GM23338 (cell line): ENCODE results near the gene OR5AP2. TPM values are rescaled to one million over a fixed set of nuclear protein-coding genes. Genes with fewer than 3 reads are reported as not detected.

Experiments
- ATAC-seq: fragments of 200-7000 bp; cut with Tn5 transposase; 3 replicates; pipeline ENCODE4 v1.9.1; 2020
- DNase-seq: peaks from one replicate; pipeline ENCODE4 v3.0.0-alpha.2; 2015; ENCODE audit warnings: low spot score
- H2AFZ ChIP-seq: fragments of 200-600 bp; sonication (generic); 2 replicates; pipeline ENCODE4 v1.8.0; 2016; ENCODE audit warnings: antibody characterized with exemption, mild to moderate bottlenecking, moderate library complexity
- H3F3A ChIP-seq: fragments of 200-600 bp; sonication (generic); replicated peaks from 2 replicates; pipeline ENCODE4 v1.8.0; 2017; ENCODE audit warnings: antibody characterized with exemption, mixed run types, low read depth
- H3K27ac ChIP-seq: fragments of 200-600 bp; sonication (generic); 2 replicates; pipeline ENCODE4 v1.6.1; 2016; ENCODE audit warnings: low read depth
- H3K27me3 ChIP-seq: fragments of 200-600 bp; sonication (generic); 2 replicates; pipeline ENCODE4 v1.8.0; 2016; ENCODE audit warnings: mild to moderate bottlenecking, mixed run types, moderate library complexity; ENCODE audit not compliant: insufficient read depth
- H3K36me3 ChIP-seq: fragments of 200-600 bp; sonication (generic); 2 replicates; pipeline ENCODE4 v1.8.0; 2016; ENCODE audit warnings: mild to moderate bottlenecking; ENCODE audit not compliant: insufficient read depth
- H3K4me1 ChIP-seq: fragments of 200-600 bp; sonication (generic); 2 replicates; pipeline ENCODE4 v1.8.0; 2016; ENCODE audit warnings: mild to moderate bottlenecking, moderate library complexity; ENCODE audit not compliant: insufficient read depth
- H3K4me2 ChIP-seq: fragments of 200-600 bp; sonication (generic); 2 replicates; pipeline ENCODE4 v1.7.1; 2017; ENCODE audit warnings: mixed run types
- H3K4me3 ChIP-seq: fragments of 200-600 bp; sonication (generic); 2 replicates; pipeline ENCODE4 v1.6.1; 2016; ENCODE audit warnings: mixed run types
- H3K79me2 ChIP-seq: fragments of 200-600 bp; sonication (generic); replicated peaks from 2 replicates; pipeline ENCODE4 v1.8.0; 2017; ENCODE audit warnings: mild to moderate bottlenecking; ENCODE audit not compliant: insufficient read depth
- H3K9me2 ChIP-seq: fragments of 200-600 bp; sonication (generic); 2 replicates; pipeline ENCODE4 v1.8.0; 2017; ENCODE audit not compliant: insufficient read depth
- H4K20me1 ChIP-seq: fragments of 200-600 bp; sonication (generic); replicated peaks from 2 replicates; pipeline ENCODE4 v1.8.0; 2017; ENCODE audit warnings: mild to moderate bottlenecking; ENCODE audit not compliant: insufficient read depth
- H3K27ac Mint-ChIP-seq: 2 replicates; pipeline ENCODE4 v1.8.0; 2020; ENCODE audit warnings: inconsistent platforms, mild to moderate bottlenecking, moderate library complexity, mixed read lengths
- H3K27me3 Mint-ChIP-seq: 3 replicates; pipeline ENCODE4 v1.8.0; 2022; ENCODE audit warnings: low read depth, mild to moderate bottlenecking, moderate library complexity, mixed read lengths, inconsistent platforms; ENCODE audit not compliant: insufficient read depth, poor library complexity
- H3K36me3 Mint-ChIP-seq: 3 replicates; pipeline ENCODE4 v1.8.0; 2021; ENCODE audit warnings: low read depth, mild to moderate bottlenecking, inconsistent platforms, moderate library complexity, mixed read lengths
- H3K4me1 Mint-ChIP-seq: 3 replicates; pipeline ENCODE4 v1.8.0; 2020; ENCODE audit warnings: mild to moderate bottlenecking, inconsistent platforms, mixed read lengths
- H3K4me3 Mint-ChIP-seq: 3 replicates; pipeline ENCODE4 v1.8.0; 2021; ENCODE audit warnings: moderate library complexity, mild to moderate bottlenecking, inconsistent platforms, mixed read lengths
- H3K9me3 Mint-ChIP-seq: 3 replicates; pipeline ENCODE4 v1.8.0; 2020; ENCODE audit warnings: moderate library complexity, mild to moderate bottlenecking, inconsistent platforms, mixed read lengths
- CREB1 ChIP-seq: fragments of 250-450 bp; sonication (Bioruptor Pico); IDR thresholded peaks from 2 replicates; pipeline ENCODE4 v1.5.0; 2020; ENCODE audit warnings: low read depth, mild to moderate bottlenecking, moderate library complexity
- EZH2 ChIP-seq: fragments of 200-600 bp; sonication (generic); IDR thresholded peaks from one replicate; pipeline ENCODE4 v1.8.0; 2017; ENCODE audit warnings: antibody characterized with exemption, mild to moderate bottlenecking, low read depth; ENCODE audit not compliant: unreplicated experiment
- NANOG ChIP-seq: IDR thresholded peaks from 2 replicates; pipeline ENCODE4 v1.6.1; 2016; ENCODE audit warnings: antibody characterized with exemption, borderline replicate concordance
- POLR2AphosphoS5 ChIP-seq: IDR thresholded peaks from 2 replicates; pipeline ENCODE4 v1.6.1; 2016; ENCODE audit warnings: antibody characterized with exemption, low read depth
- STAT1 ChIP-seq: IDR thresholded peaks from one replicate; pipeline ENCODE4 v1.6.1; 2016; ENCODE audit warnings: antibody characterized with exemption; ENCODE audit not compliant: unreplicated experiment
- ZNF114 ChIP-seq: fragments of 250-450 bp; sonication (Bioruptor Pico); IDR thresholded peaks from 2 replicates; pipeline ENCODE4 v1.5.0; 2020; ENCODE audit warnings: mild to moderate bottlenecking, moderate library complexity
- ZNF331 ChIP-seq: fragments of 250-450 bp; sonication (Bioruptor Pico); IDR thresholded peaks from 2 replicates; pipeline ENCODE4 v1.5.0; 2020; ENCODE audit warnings: low read depth, mild to moderate bottlenecking, moderate library complexity
- ZNF462 ChIP-seq: fragments of 250-450 bp; sonication (Bioruptor Pico); IDR thresholded peaks from 2 replicates; pipeline ENCODE4 v1.5.0; 2020; ENCODE audit warnings: mild to moderate bottlenecking, moderate library complexity
- long read RNA-seq: library from polyadenylated mRNA; unstranded; transcript quantifications from one replicate; pipeline ENCODE4 v2.0.0, GENCODE V29; 2020; ENCODE audit not compliant: unreplicated experiment
- polyA plus RNA-seq: library from polyadenylated mRNA; unstranded; fragments of >200 nt; fragmentation: Nextera tagmentation; extraction: Ambion mirVana; gene quantifications from 2 replicates; pipeline ENCODE4 v1.2.1, GENCODE V29; 2016
- total RNA-seq: library from RNA; depleted of rRNA; stranded (reverse); fragments of >200 nt; shearing (Covaris generic); gene quantifications from 2 replicates; pipeline ENCODE4 v1.2.3, GENCODE V29; 2014; rRNA removed
- TF ChIP-seq, protein P1 (sequence below): IDR thresholded peaks from one replicate; pipeline ENCODE4 v1.6.1; 2018; ENCODE audit warnings: antibody characterized with exemption; ENCODE audit not compliant: unreplicated experiment
- TF ChIP-seq, protein P2 (sequence below), 2 experiments: fragments of 200-600 bp in 1 of 2; sonication (generic) in 1 of 2; conservative IDR thresholded peaks; 2 replicates each; pipeline versions ENCODE4 v1.5.1 to v1.6.1; 2016 to 2017; ENCODE audit warnings: antibody characterized with exemption in 2 of 2, low read depth in 2 of 2, mild to moderate bottlenecking in 2 of 2, moderate library complexity in 1 of 2
- TF ChIP-seq, protein P3 (sequence below): IDR thresholded peaks from 2 replicates; pipeline ENCODE4 v1.6.1; 2016; ENCODE audit warnings: antibody characterized with exemption

OR5AP2 gene
- not detected in 2 replicates for total RNA-seq
- polyA plus RNA-seq: not detected in 2 replicates
- long read RNA-seq: 0 reads

- Histone ChIP-seq H3K4me2 (no peak within 1 kb of the TSS), H3K79me2 (no peaks in the 10 kb centered on the region), H2AFZ (no peak within 1 kb of the TSS), H3K27ac (no peak within 1 kb of the TSS), H3K27me3 (no peaks in the 10 kb centered on the region), H3K36me3 (no peaks in the 10 kb centered on the region), H3F3A (no peaks in the 10 kb centered on the region), H3K4me3 (no peak within 1 kb of the TSS), H3K4me1 (no peaks in the 10 kb centered on the region), H4K20me1 (no peaks in the 10 kb centered on the region), H3K9me2 (peaks cover 11% of the 10 kb centered on the region; the same call in 1 of the 2 replicates)
- Mint-ChIP-seq H3K9me3 (peaks cover 6% of the 10 kb centered on the region; the same call in 2 of the 3 replicates), H3K4me3 (no peak within 1 kb of the TSS), H3K27me3 (no peaks in the 10 kb centered on the region), H3K27ac (no peak within 1 kb of the TSS), H3K4me1 (no peaks in the 10 kb centered on the region), H3K36me3 (no peaks in the 10 kb centered on the region)
- no peak for ATAC-seq
- TF ChIP-seq, protein P1, sequence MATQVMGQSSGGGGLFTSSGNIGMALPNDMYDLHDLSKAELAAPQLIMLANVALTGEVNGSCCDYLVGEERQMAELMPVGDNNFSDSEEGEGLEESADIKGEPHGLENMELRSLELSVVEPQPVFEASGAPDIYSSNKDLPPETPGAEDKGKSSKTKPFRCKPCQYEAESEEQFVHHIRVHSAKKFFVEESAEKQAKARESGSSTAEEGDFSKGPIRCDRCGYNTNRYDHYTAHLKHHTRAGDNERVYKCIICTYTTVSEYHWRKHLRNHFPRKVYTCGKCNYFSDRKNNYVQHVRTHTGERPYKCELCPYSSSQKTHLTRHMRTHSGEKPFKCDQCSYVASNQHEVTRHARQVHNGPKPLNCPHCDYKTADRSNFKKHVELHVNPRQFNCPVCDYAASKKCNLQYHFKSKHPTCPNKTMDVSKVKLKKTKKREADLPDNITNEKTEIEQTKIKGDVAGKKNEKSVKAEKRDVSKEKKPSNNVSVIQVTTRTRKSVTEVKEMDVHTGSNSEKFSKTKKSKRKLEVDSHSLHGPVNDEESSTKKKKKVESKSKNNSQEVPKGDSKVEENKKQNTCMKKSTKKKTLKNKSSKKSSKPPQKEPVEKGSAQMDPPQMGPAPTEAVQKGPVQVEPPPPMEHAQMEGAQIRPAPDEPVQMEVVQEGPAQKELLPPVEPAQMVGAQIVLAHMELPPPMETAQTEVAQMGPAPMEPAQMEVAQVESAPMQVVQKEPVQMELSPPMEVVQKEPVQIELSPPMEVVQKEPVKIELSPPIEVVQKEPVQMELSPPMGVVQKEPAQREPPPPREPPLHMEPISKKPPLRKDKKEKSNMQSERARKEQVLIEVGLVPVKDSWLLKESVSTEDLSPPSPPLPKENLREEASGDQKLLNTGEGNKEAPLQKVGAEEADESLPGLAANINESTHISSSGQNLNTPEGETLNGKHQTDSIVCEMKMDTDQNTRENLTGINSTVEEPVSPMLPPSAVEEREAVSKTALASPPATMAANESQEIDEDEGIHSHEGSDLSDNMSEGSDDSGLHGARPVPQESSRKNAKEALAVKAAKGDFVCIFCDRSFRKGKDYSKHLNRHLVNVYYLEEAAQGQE: no peak
- TF ChIP-seq POLR2AphosphoS5: no peak
- no peak for TF ChIP-seq ZNF462 (CRISPR knock-in tag)
- no peak for TF ChIP-seq CREB1 (CRISPR knock-in tag)
- TF ChIP-seq EZH2: no peak
- TF ChIP-seq, protein P2, sequence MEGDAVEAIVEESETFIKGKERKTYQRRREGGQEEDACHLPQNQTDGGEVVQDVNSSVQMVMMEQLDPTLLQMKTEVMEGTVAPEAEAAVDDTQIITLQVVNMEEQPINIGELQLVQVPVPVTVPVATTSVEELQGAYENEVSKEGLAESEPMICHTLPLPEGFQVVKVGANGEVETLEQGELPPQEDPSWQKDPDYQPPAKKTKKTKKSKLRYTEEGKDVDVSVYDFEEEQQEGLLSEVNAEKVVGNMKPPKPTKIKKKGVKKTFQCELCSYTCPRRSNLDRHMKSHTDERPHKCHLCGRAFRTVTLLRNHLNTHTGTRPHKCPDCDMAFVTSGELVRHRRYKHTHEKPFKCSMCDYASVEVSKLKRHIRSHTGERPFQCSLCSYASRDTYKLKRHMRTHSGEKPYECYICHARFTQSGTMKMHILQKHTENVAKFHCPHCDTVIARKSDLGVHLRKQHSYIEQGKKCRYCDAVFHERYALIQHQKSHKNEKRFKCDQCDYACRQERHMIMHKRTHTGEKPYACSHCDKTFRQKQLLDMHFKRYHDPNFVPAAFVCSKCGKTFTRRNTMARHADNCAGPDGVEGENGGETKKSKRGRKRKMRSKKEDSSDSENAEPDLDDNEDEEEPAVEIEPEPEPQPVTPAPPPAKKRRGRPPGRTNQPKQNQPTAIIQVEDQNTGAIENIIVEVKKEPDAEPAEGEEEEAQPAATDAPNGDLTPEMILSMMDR (conservative IDR thresholded peaks at IDR 0.05; ENCODE audit: low read depth in 2 of 2): no peak
- TF ChIP-seq, protein P3, sequence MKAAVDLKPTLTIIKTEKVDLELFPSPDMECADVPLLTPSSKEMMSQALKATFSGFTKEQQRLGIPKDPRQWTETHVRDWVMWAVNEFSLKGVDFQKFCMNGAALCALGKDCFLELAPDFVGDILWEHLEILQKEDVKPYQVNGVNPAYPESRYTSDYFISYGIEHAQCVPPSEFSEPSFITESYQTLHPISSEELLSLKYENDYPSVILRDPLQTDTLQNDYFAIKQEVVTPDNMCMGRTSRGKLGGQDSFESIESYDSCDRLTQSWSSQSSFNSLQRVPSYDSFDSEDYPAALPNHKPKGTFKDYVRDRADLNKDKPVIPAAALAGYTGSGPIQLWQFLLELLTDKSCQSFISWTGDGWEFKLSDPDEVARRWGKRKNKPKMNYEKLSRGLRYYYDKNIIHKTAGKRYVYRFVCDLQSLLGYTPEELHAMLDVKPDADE: no peak
- no peak for TF ChIP-seq ZNF114 (CRISPR knock-in tag)
- no peak for TF ChIP-seq NANOG
- TF ChIP-seq ZNF331 (CRISPR knock-in tag): no peak
- no peak for TF ChIP-seq STAT1
- no peak for DNase-seq
Observed at GRCh38 chr11:56642339-56642738, at the start of gene OR5AP2. Gene OR5AP2 (minus strand): TSS chr11:56642439. CDS start chr11:56642439, 0 bp downstream.
